Ascending aorta (tissue), 2 donors: ENCODE measurements around the gene TLR6. TPM values are rescaled to one million over a fixed set of nuclear protein-coding genes. Genes with fewer than 3 reads are reported as not detected.

Source experiments
- DNase-seq, 2 donors: peaks; one replicate each; pipeline ENCODE4 v3.0.0-alpha.2; 2019; ENCODE audit warnings: low spot score in 2 of 2
- H3K27ac ChIP-seq, 2 donors: fragments of 200-600 bp; sonication (generic); one replicate each; pipeline ENCODE4 v1.5.1; 2016 to 2017; ENCODE audit warnings: mild to moderate bottlenecking in 1 of 2
- H3K27me3 ChIP-seq: fragments of 200-600 bp; sonication (generic); one replicate; pipeline ENCODE4 v1.5.1; 2017
- H3K36me3 ChIP-seq, 2 donors: fragments of 200-600 bp; sonication (generic); one replicate each; pipeline ENCODE4 v1.5.1; 2016
- H3K4me1 ChIP-seq, 2 donors: fragments of 200-600 bp; sonication (generic); one replicate each; pipeline ENCODE4 v1.5.1; 2016 to 2017; ENCODE audit warnings: mild to moderate bottlenecking in 1 of 2
- H3K4me3 ChIP-seq, 2 donors: fragments of 200-600 bp; sonication (generic); one replicate each; pipeline ENCODE4 v1.5.1; 2016 to 2017; ENCODE audit warnings: mild to moderate bottlenecking in 1 of 2
- H3K9me3 ChIP-seq, 2 donors: fragments of 200-600 bp; sonication (generic); one replicate each; pipeline ENCODE4 v1.5.1; 2016
- CTCF ChIP-seq, 3 experiments: fragments of 200-600 bp in 2 of 3; fragments of 450-650 bp in 1 of 3; sonication (generic) in 2 of 3; IDR thresholded peaks; one replicate each; pipeline ENCODE4 v1.5.1; 2016 to 2019; ENCODE audit warnings: antibody characterized with exemption in 3 of 3, mild to moderate bottlenecking in 1 of 3, moderate library complexity in 1 of 3
- intact Hi-C: fragments of 100-400 bp; cut with DNase I; formaldehyde crosslinking; loops from one replicate; pipeline ENCODE4 v1.15.1; 2023
- total RNA-seq: library from RNA; depleted of rRNA; stranded (reverse); fragments of >200 nt; gene quantifications from one replicate; pipeline ENCODE4 v1.1.0, GENCODE V29; 2016

TLR6 gene
- total RNA-seq, 1 donor from 2014 or later, result 0.11 TPM

DNA sequence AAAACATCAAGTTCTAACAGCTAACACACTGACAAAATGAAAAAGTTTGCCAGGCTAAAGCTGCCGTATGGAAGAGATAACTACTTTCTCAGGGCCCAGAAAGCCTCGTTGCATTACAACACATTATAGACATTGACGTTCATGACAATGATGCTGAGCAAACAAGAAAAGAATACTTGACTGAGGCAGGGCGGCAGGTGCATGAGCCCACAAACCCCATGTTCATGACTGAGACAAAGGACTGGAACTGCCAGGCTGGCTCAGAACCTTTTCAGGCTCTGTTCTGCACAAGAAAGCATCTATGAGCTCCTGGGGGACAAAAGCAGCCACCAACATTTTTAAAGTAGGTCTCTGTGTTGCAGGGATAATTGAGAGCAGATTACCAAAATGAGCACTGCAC lies 13.6 kb downstream of the TLR6 start:
- no peak for DNase-seq
- TF ChIP-seq CTCF (IDR thresholded peaks at IDR 0.05), result no peak
- Histone ChIP-seq H3K27ac (no peak overlapping the region), H3K27me3 (no peaks in the 10 kb centered on the region), H3K9me3 (no peaks in the 10 kb centered on the region), H3K4me1 (no peaks in the 10 kb centered on the region), H3K36me3 (no peaks in the 10 kb centered on the region), H3K4me3 (no peak overlapping the region)
- intact Hi-C loops, result no loop called here

DNA sequence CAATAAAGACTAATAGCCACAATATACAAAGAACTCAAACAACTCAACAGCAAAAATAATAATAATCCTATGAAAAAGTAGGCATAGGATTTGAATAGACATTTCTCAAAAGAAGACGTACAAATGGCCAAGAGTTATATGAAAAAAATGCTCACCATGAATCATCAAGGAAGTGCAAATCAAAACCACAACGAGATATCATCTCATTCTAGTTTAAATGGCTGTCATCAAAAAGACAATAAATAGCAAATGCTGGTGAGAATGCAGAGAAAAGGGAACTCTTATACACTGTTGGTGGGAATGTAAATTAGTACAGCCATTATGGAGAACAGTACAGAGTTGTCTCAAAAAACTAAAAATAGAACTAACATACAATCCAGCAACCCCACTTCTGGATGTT lies 18.8 kb downstream of the TLR6 start:
- H3K27me3 ChIP-seq, result no peaks in the 10 kb centered on the region
- no peak overlapping the region for H3K27ac ChIP-seq
- DNase-seq, result no peak
- H3K36me3 ChIP-seq, result no peaks in the 10 kb centered on the region
- no peak overlapping the region for H3K4me3 ChIP-seq
- H3K4me1 ChIP-seq, result no peaks in the 10 kb centered on the region
- H3K9me3 ChIP-seq, result peaks cover 0 to 19% of the 10 kb centered on the region in 2 donors
- TF ChIP-seq CTCF (IDR thresholded peaks at IDR 0.05), result no peak
- intact Hi-C loops, result no loop called here

DNA sequence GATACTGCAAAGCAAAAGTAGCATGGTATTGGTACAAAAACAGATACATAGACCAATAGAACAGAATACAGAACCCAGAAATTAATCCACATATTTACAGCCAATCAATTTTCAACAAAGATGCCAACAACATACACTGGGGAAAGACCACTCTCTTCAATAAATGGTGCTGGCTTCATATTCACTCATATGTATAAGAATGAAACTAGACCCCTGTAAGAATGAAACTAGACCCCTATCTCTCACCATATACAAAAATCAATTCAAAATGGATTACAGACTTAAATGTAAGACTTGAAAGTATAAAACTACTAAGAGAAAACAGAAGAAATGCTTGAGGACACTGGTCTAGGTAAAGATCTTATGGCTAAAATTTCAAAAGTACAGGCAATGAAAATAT lies 19.3 kb downstream of the TLR6 start:
- H3K27ac ChIP-seq, result no peak overlapping the region
- no peaks in the 10 kb centered on the region for H3K4me1 ChIP-seq
- no peak overlapping the region for H3K4me3 ChIP-seq
- intact Hi-C loops, result no loop called here
- H3K9me3 ChIP-seq, result peaks cover 0 to 19% of the 10 kb centered on the region in 2 donors
- H3K36me3 ChIP-seq, result no peaks in the 10 kb centered on the region
- H3K27me3 ChIP-seq, result no peaks in the 10 kb centered on the region
- no peak for TF ChIP-seq CTCF (IDR thresholded peaks at IDR 0.05)
- DNase-seq, result no peak

DNA sequence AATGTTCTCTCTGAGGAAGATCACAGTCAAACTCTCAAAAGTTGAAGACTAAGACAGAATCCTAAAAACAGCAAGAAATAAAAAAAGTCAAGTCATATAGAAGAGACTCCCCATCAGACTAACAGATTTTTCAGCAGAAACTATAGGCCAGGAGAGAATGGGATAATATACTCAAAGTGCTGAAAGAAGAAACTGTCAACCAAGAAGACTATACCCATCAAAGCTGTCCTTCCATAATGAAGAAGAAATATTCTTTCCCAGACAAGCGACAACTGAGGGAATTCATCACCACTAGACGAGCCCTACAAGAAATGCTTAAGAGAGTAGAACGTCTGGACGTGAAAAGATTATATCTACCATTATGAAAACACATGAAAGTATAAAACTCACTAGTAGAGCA lies 22.0 kb downstream of the TLR6 start:
- TF ChIP-seq CTCF (IDR thresholded peaks at IDR 0.05), result no peak

GRCh38 chr4:38832624-38833528 lies 23.7 kb downstream of the TLR6 start:
- no peaks in the 10 kb centered on the region for H3K27me3 ChIP-seq
- intact Hi-C loops, result no loop called here
- H3K27ac ChIP-seq, result no peak overlapping the region
- TF ChIP-seq CTCF (IDR thresholded peaks at IDR 0.05), result no peak
- peaks cover 0 to 19% of the 10 kb centered on the region in 2 donors for H3K9me3 ChIP-seq
- no peaks in the 10 kb centered on the region for H3K36me3 ChIP-seq
- no peak overlapping the region for H3K4me3 ChIP-seq
- H3K4me1 ChIP-seq, result no peaks in the 10 kb centered on the region
- DNase-seq, result no peak

More for the DNA sequence above, 22.0 kb downstream of the TLR6 start:
- no peaks in the 10 kb centered on the region for H3K36me3 ChIP-seq
- H3K9me3 ChIP-seq, result peaks cover 0 to 19% of the 10 kb centered on the region in 2 donors
- H3K27me3 ChIP-seq, result no peaks in the 10 kb centered on the region
- no peak overlapping the region for H3K4me3 ChIP-seq
- DNase-seq, result no peak
- H3K27ac ChIP-seq, result no peak overlapping the region
- intact Hi-C loops, result no loop called here
- no peaks in the 10 kb centered on the region for H3K4me1 ChIP-seq
